HCT116 (cell line): ENCODE results near the gene ECE2. TPM values are rescaled to one million over a fixed set of nuclear protein-coding genes. Genes with fewer than 3 reads are reported as not detected.

Source experiments
- ATAC-seq: fragments of 200-7000 bp; cut with Tn5 transposase; 2 replicates; pipeline ENCODE4 v1.9.1; 2020; ENCODE audit warnings: mild to moderate bottlenecking, moderate library complexity
- BruUV-seq: library from RNA; stranded (reverse); fragments of 400-500 nt; replicated peaks from 2 replicates; lab custom pipeline; 2021; lab: Mats Ljungman, UMichigan
- CTCF ChIA-PET: fragments of 300-600 bp; sonication (Branson Sonifier 250); formaldehyde crosslinking; loops from one replicate; lab custom pipeline; 2021; ENCODE audit warnings: antibody characterized with exemption; lab: Charles Lee
- POLR2A ChIA-PET: fragments of 300-600, 350-600 bp; sonication (Branson Sonifier 250); formaldehyde crosslinking; loops from one replicate; lab custom pipeline; 2021; ENCODE audit warnings: antibody characterized with exemption; lab: Charles Lee
- RAD21 ChIA-PET, 2 experiments: fragments of 300-600 bp; sonication (Branson Sonifier 250); formaldehyde crosslinking; loops; one replicate each; lab custom pipeline; 2023; ENCODE audit warnings: low total read pairs in 2 of 2; ENCODE audit not compliant: uncharacterized antibody in 2 of 2, unreplicated experiment in 2 of 2, low non-redundant PET in 1 of 2; lab: Charles Lee
- DNase-seq: peaks from one replicate; pipeline ENCODE4 v3.0.0-alpha.2; 2010; ENCODE audit warnings: low read depth, low spot score
- H2AFZ ChIP-seq: fragments of 200-600 bp; shearing (Covaris generic), sonication (generic); 2 replicates; pipeline ENCODE4 v1.6.1; 2017; ENCODE audit warnings: low read depth, mixed run types, mixed read lengths, antibody characterized with exemption, low read length; ENCODE audit not compliant: poor library complexity, severe bottlenecking
- H3K27ac ChIP-seq: 2 replicates; pipeline ENCODE4 v1.5.1; 2012; ENCODE audit warnings: low read depth, low read length
- H3K27me3 ChIP-seq: fragments of 200-600 bp; sonication (generic); 2 replicates; pipeline ENCODE4 v1.6.1; 2016; ENCODE audit warnings: mixed run types, low read length, mixed read lengths; ENCODE audit not compliant: insufficient read depth
- H3K36me3 ChIP-seq, 2 experiments: fragments of 200-500 bp in 1 of 2; fragments of 200-600 bp in 1 of 2; sonication (Bioruptor generic) in 1 of 2; sonication (generic) in 1 of 2; 2 replicates each; pipeline versions ENCODE4 v1.5.1 to v1.6.1; 2014 to 2016; ENCODE audit warnings: low read length in 2 of 2, inconsistent platforms in 1 of 2, mixed read lengths in 1 of 2, mixed run types in 1 of 2; ENCODE audit not compliant: insufficient read depth in 2 of 2, control insufficient read depth in 1 of 2
- H3K4me1 ChIP-seq, 2 experiments: fragments of 200-600 bp in 1 of 2; sonication (generic) in 1 of 2; 2 replicates each; pipeline versions ENCODE4 v1.5.1 to v1.6.1; 2012 to 2017; ENCODE audit warnings: low read length in 2 of 2, inconsistent platforms in 1 of 2, mild to moderate bottlenecking in 1 of 2, mixed read lengths in 1 of 2, mixed run types in 1 of 2, moderate library complexity in 1 of 2; ENCODE audit not compliant: insufficient read depth in 2 of 2, control insufficient read depth in 1 of 2
- H3K4me2 ChIP-seq: fragments of 200-600 bp; sonication (generic); 2 replicates; pipeline ENCODE4 v1.6.1; 2017; ENCODE audit warnings: mixed run types, low read length, mixed read lengths
- H3K4me3 ChIP-seq, 2 experiments: fragments of 200-600 bp in 1 of 2; sonication (generic) in 1 of 2; replicated peaks in 1 of 2; 2 replicates each; pipeline ENCODE4 v1.5.1; 2011 to 2016; ENCODE audit warnings: low read length in 2 of 2, control low read depth in 1 of 2, low read depth in 1 of 2, mild to moderate bottlenecking in 1 of 2, mixed read lengths in 1 of 2, mixed run types in 1 of 2
- H3K79me2 ChIP-seq: fragments of 200-600 bp; sonication (generic); 2 replicates; pipeline ENCODE4 v1.6.1; 2017; ENCODE audit warnings: mild to moderate bottlenecking, mixed run types, low read length, moderate library complexity, mixed read lengths; ENCODE audit not compliant: insufficient read depth
- H3K9ac ChIP-seq: fragments of 200-600 bp; sonication (generic); 2 replicates; pipeline ENCODE4 v1.6.1; 2016; ENCODE audit warnings: low read length, mixed read lengths
- H3K9me2 ChIP-seq: fragments of 200-600 bp; sonication (generic), shearing (Covaris generic); 2 replicates; pipeline ENCODE4 v1.6.1; 2017; ENCODE audit warnings: mixed run types, mild to moderate bottlenecking, moderate library complexity; ENCODE audit not compliant: insufficient read depth
- H3K9me3 ChIP-seq, 2 experiments: fragments of 200-500 bp in 1 of 2; fragments of 200-600 bp in 1 of 2; sonication (Bioruptor generic) in 1 of 2; sonication (generic) in 1 of 2; 2 replicates each; pipeline ENCODE4 v1.6.1; 2014 to 2017; ENCODE audit warnings: low read length in 2 of 2, mixed read lengths in 2 of 2, inconsistent platforms in 1 of 2, low read depth in 1 of 2, mild to moderate bottlenecking in 1 of 2, mixed run types in 1 of 2, moderate library complexity in 1 of 2; ENCODE audit not compliant: control insufficient read depth in 1 of 2, insufficient read depth in 1 of 2
- H4K20me1 ChIP-seq: fragments of 200-600 bp; sonication (generic), shearing (Covaris generic); 2 replicates; pipeline ENCODE4 v1.6.1; 2017; ENCODE audit warnings: mixed run types, mild to moderate bottlenecking, moderate library complexity; ENCODE audit not compliant: insufficient read depth
- ATF3 ChIP-seq: IDR thresholded peaks from 2 replicates; pipeline ENCODE4 v1.6.1; 2012
- CEBPB ChIP-seq: IDR thresholded peaks from 2 replicates; pipeline ENCODE4 v1.6.1; 2012; ENCODE audit warnings: low read depth
- CTCF ChIP-seq, 3 experiments: fragments of 200-600 bp in 1 of 3; sonication (generic) in 1 of 3; IDR thresholded peaks in 2 of 3; conservative IDR thresholded peaks in 1 of 3; 2 replicates each; pipeline ENCODE4 v1.5.1; 2012 to 2017; ENCODE audit warnings: low read depth in 2 of 3, low read length in 2 of 3, antibody characterized with exemption in 1 of 3, borderline replicate concordance in 1 of 3, control low read depth in 1 of 3, mild to moderate bottlenecking in 1 of 3, mixed read lengths in 1 of 3, mixed run types in 1 of 3, moderate library complexity in 1 of 3; ENCODE audit not compliant: insufficient read depth in 1 of 3
- EGR1 ChIP-seq: IDR thresholded peaks from 2 replicates; pipeline ENCODE4 v1.6.1; 2012; ENCODE audit warnings: low read depth
- EZH2 ChIP-seq: fragments of 200-600 bp; sonication (generic); IDR thresholded peaks from 2 replicates; pipeline ENCODE4 v1.6.1; 2017; ENCODE audit warnings: antibody characterized with exemption, mixed run types
- FOSL1 ChIP-seq: IDR thresholded peaks from 2 replicates; pipeline ENCODE4 v1.6.1; 2012; ENCODE audit warnings: low read depth
- JUND ChIP-seq: IDR thresholded peaks from 2 replicates; pipeline ENCODE4 v1.6.1; 2012
- REST ChIP-seq: IDR thresholded peaks from 2 replicates; pipeline ENCODE4 v1.6.1; 2012; ENCODE audit warnings: low read depth
- SIN3A ChIP-seq: IDR thresholded peaks from 2 replicates; pipeline ENCODE4 v1.6.1; 2012; ENCODE audit warnings: low read depth
- TCF7L2 ChIP-seq: IDR thresholded peaks from 2 replicates; pipeline ENCODE4 v1.7.0; 2011; ENCODE audit warnings: borderline replicate concordance, inconsistent platforms; ENCODE audit not compliant: insufficient read depth, insufficient read length; ENCODE audit errors: extremely low read depth
- YY1 ChIP-seq: IDR thresholded peaks from 2 replicates; pipeline ENCODE4 v1.6.1; 2011; ENCODE audit warnings: low read length, low read depth, moderate library complexity, mild to moderate bottlenecking; ENCODE audit not compliant: insufficient replicate concordance; ENCODE audit errors: extremely low read depth
- ZBTB33 ChIP-seq: IDR thresholded peaks from 2 replicates; pipeline ENCODE4 v1.6.1; 2011; ENCODE audit warnings: mild to moderate bottlenecking, low read length, moderate library complexity; ENCODE audit not compliant: insufficient replicate concordance; ENCODE audit errors: extremely low read depth
- ZNF274 ChIP-seq: fragments of 200-500 bp; sonication (Bioruptor generic); IDR thresholded peaks from 2 replicates; pipeline ENCODE4 v1.6.1; 2014; ENCODE audit warnings: mild to moderate bottlenecking, low read depth, low read length, inconsistent platforms
- intact Hi-C: fragments of 100-400 bp; cut with micrococcal nuclease; formaldehyde crosslinking; loops from 2 replicates; pipeline ENCODE4 v1.10.0; 2022
- total RNA-seq: library from RNA; stranded (reverse); gene quantifications from one replicate; pipeline ENCODE4 v1.2.1, GENCODE V29; 2021; ENCODE audit not compliant: unreplicated experiment

ECE2 gene
- total RNA-seq, 1 experiment from 2014 or later, result not detected

- H3K9me2 ChIP-seq, result no peaks in the 10 kb centered on the region
- H3K9ac ChIP-seq, result peak overlapping the region; percentile 62
- CTCF ChIA-PET, result interaction anchor here (0.7 to 1.4 kb wide), 4 partner anchors 10 to 377 kb away, joined by 3 to 7 read pairs (median 4); partner anchors contain the start of gene PARL
- H3K4me1 ChIP-seq, result peaks cover 3 to 24% of the 10 kb centered on the region in 2 experiments; a peak in 3 of 4 replicates
- H3K27me3 ChIP-seq, result no peaks in the 10 kb centered on the region
- no peak for TF ChIP-seq ATF3
- TF ChIP-seq SIN3A, result no peak
- TF ChIP-seq ZBTB33, result no peak
- TF ChIP-seq YY1, result no peak
- TF ChIP-seq CTCF (IDR thresholded peaks at IDR 0.05 in 2 of 3, conservative IDR thresholded peaks at IDR 0.05 in 1 of 3; ENCODE audit: borderline replicate concordance in 1 of 3, insufficient read depth in 1 of 3, low read depth in 2 of 3, low read length in 2 of 3), result no peak
- TF ChIP-seq REST, result no peak
- no peak for TF ChIP-seq JUND
- TF ChIP-seq ZNF274, result no peak
- no peak for TF ChIP-seq CEBPB
- no peak for TF ChIP-seq EZH2
- no peak for TF ChIP-seq EGR1
- TF ChIP-seq FOSL1, result no peak
- no peak for TF ChIP-seq TCF7L2
- peak overlapping the region; percentile 50 to 63 for H3K4me3 ChIP-seq
- RAD21 ChIA-PET, result no interaction called here
- H4K20me1 ChIP-seq, result no peaks in the 10 kb centered on the region
- POLR2A ChIA-PET, result no interaction called here
- ATAC-seq (peak; percentile 58), DNase-seq (no peak)
- no peaks in the 10 kb centered on the region for H3K9me3 ChIP-seq
- no peaks in the 10 kb centered on the region for H3K79me2 ChIP-seq
- BruUV-seq, result TSS peak; percentile 53
- peak overlapping the region; percentile 54 for H2AFZ ChIP-seq
- no peaks in the 10 kb centered on the region; a peak in 1 of 4 replicates for H3K36me3 ChIP-seq
- intact Hi-C loops, result no loop called here
- H3K4me2 ChIP-seq, result peak overlapping the region; percentile 92
- peak overlapping the region; percentile 46; the same call in 1 of the 2 replicates for H3K27ac ChIP-seq
Measured at GRCh38 chr3:184261854-184262763, 13.7 kb upstream of the ECE2 start.
